Measurements from ENCODE around the gene HELZ.

The HELZ gene

DNA sequence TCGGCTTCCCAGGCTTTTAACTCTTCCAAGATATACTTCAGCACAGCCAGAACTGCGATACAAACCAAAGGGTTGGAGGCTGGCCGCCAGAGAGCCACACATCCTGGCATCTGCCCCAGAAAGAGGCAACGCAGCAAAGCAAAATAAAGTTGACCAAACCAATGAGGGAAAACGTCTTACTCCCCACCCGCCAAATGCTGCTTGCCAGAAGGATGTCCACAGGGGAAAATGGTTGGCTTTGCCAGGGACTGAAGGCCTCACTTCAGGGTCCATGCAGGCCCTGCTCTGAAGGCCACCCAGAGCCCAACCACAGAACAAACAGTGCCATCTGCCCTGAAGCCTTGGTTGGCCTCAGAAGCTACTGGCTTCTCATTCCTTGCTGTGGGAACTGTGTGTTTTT is 185.6 kb downstream of the HELZ start:
- H3K4me3 ChIP-seq (ENCODE audit: low read depth, low read length) = no peak overlapping the region
- TF ChIP-seq, protein P1, sequence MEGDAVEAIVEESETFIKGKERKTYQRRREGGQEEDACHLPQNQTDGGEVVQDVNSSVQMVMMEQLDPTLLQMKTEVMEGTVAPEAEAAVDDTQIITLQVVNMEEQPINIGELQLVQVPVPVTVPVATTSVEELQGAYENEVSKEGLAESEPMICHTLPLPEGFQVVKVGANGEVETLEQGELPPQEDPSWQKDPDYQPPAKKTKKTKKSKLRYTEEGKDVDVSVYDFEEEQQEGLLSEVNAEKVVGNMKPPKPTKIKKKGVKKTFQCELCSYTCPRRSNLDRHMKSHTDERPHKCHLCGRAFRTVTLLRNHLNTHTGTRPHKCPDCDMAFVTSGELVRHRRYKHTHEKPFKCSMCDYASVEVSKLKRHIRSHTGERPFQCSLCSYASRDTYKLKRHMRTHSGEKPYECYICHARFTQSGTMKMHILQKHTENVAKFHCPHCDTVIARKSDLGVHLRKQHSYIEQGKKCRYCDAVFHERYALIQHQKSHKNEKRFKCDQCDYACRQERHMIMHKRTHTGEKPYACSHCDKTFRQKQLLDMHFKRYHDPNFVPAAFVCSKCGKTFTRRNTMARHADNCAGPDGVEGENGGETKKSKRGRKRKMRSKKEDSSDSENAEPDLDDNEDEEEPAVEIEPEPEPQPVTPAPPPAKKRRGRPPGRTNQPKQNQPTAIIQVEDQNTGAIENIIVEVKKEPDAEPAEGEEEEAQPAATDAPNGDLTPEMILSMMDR (IDR thresholded peaks at IDR 0.05; ENCODE audit: insufficient read depth, low read length, missing control alignments) = no peak
- ChIA-PET CTCF (no interaction called here), POLR2A (no interaction called here)
- no peak for DNase-seq (ENCODE audit: low read depth, low spot score)

DNA sequence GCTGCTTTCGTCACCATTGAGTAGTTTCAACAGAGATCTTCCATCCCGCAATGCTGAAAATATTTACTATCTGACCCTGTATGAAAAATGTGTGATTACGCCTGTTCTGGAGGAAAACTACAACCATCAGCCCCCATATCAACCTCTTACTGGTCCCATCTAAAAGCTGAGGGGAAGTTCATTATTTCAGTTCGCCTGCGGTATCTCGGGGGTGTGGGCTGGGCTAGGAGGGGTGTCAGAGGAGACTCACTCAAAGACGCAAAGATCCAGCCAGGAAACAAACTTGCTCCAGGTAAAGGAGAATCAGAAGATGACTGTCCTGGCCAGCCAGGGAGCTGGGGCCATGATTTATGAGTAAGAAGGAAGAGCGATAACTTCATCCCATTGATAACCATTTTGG is 187.0 kb downstream of the HELZ start:
- TF ChIP-seq, protein P1 (IDR thresholded peaks at IDR 0.05; ENCODE audit: insufficient read depth, low read length, missing control alignments) = no peak
- CTCF ChIA-PET = no interaction called here
- DNase-seq (ENCODE audit: low read depth, low spot score) = no peak
- POLR2A ChIA-PET = interaction anchor here (0.6 kb wide), 1 partner anchor 17 kb away, joined by 3 read pairs; no protein-coding TSS in a partner anchor
- H3K4me3 ChIP-seq (ENCODE audit: low read depth, low read length) = no peak overlapping the region

DNA sequence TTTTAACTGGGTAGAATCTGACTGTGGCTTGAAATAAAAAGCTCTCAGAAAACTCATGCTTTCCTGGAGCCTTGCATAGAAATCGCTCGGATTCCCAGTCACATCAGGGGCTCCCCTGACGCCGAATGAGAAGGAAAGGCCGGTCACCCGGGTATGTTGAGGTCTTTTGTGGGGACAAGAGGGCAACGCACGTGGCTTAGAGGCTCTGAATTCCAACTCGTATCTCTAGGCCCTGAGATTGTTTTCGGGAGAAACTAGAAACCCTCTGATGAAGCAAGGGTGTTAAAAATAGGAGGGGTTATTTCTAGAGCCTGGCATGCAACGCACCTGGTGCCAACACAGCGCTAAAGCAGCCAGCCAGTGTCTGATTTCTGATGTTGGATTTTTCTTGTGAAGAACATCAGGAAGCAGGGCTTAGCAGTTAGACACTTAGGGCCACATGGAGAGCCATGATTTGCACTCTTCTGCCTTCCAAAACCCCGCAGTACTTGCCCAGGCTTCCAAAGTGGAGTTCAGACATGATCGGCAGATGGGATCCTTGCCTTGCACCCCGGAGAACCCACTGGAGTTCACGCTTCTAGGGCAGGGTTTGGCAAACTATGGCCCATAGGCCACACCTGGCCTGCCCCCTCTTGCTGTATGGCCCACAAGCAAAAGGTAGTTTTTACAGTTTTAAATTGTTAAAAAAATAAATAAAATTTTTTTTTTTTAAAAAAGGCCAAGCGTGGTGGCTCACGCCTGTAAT is 188.1 kb downstream of the HELZ start:
- no peak for DNase-seq (ENCODE audit: low read depth, low spot score)
- ChIA-PET POLR2A (no interaction called here), CTCF (no interaction called here)
- TF ChIP-seq, protein P1 (IDR thresholded peaks at IDR 0.05; ENCODE audit: insufficient read depth, low read length, missing control alignments) = no peak
- no peak overlapping the region for H3K4me3 ChIP-seq (ENCODE audit: low read depth, low read length)

DNA sequence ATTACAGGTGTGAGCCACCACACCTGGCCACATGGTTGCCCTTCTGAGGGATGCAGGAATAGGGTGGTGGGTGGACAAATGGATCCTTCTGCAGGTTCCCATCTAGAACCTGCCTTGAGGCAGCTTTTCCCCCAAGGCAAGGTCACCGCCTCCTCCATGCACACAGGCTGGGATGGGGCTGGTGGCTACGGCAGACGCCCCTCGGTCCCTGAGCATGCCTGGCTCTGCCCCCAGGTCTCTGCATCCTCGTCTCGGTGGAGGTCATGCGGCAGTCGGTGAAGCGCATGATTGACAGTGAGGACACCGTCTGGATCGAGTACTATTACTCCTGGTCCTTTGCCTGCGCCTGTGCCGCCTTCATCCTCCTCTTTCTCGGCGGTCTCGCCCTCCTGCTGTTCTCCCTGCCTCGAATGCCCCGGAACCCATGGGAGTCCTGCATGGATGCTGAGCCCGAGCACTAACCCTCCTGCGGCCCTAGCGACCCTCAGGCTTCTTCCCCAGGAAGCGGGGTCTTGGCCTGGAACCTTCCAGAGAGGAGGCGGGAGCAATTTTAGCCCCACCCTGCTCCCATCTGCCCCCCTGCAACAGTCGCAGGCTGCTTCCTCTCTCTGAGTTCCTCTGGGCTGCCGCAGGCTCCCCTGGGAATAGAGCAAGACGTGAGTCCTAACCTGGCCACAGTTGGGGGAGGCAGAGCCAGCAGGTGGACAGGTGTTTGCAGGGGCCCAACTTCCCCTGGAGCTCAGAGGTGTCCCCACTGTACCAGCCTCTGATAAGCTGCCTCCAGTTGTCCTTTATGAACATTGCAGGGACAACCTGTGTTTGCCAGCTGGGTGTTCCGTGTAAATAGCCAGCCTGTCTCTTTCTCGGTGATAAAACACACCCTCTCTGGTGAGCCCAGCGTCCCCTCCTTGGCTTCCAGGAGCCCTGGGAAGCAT is 188.9 kb downstream of the HELZ start:
- DNase-seq (ENCODE audit: low read depth, low spot score) = no peak
- CTCF ChIA-PET = no interaction called here
- no peak overlapping the region for H3K4me3 ChIP-seq (ENCODE audit: low read depth, low read length)
- POLR2A ChIA-PET = no interaction called here
- TF ChIP-seq, protein P1 (IDR thresholded peaks at IDR 0.05; ENCODE audit: insufficient read depth, low read length, missing control alignments) = no peak

DNA sequence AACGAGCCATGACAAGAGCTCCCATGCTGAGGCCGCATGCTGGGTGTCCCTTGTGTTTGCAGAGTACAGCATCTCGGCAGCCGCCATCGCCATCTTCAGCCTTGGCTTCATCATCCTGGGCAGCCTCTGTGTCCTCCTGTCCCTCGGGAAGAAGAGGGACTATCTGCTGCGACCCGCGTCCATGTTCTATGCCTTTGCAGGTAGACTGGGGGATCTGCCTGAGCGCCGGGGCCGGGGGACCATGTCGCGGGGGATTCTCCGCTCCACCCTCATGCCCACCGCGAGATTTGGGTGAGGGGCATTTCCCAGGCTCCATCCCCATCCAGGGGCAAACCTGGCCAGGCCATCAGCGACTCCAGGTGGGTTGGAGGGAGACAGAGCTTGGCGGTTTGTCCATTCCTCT is 190.0 kb downstream of the HELZ start:
- ChIA-PET POLR2A (no interaction called here), CTCF (no interaction called here)
- H3K4me3 ChIP-seq (ENCODE audit: low read depth, low read length) = no peak overlapping the region
- DNase-seq (ENCODE audit: low read depth, low spot score) = no peak
- TF ChIP-seq, protein P1 (IDR thresholded peaks at IDR 0.05; ENCODE audit: insufficient read depth, low read length, missing control alignments) = no peak

DNA sequence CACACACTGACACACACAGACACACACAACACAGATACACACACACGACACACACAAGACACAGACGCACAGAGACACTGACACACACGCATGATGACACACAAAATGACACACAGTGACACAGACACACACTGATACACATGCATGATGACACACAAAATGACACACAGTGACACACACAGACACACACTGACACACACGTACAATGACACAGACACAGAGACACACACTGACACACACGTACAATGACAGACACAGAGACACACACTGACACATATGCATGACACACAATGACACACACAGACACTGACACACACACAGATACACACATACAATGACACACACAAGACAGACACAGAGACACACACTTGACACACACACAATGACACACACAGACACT is 190.4 kb downstream of the HELZ start:
- ChIA-PET POLR2A (no interaction called here), CTCF (no interaction called here)
- TF ChIP-seq, protein P1 (IDR thresholded peaks at IDR 0.05; ENCODE audit: insufficient read depth, low read length, missing control alignments) = no peak
- no peak overlapping the region for H3K4me3 ChIP-seq (ENCODE audit: low read depth, low read length)
- no peak for DNase-seq (ENCODE audit: low read depth, low spot score)
